PFSK-1 (cell line): ENCODE measurements around the gene EFNA2.
A peak's percentile ranks its signal among the peaks of the same experiment; 100 is the strongest.

ENCODE experiments used
- FOXP2 ChIP-seq: optimal IDR thresholded peaks from 2 replicates; pipeline ENCODE3; 2011; ENCODE audit warnings: borderline replicate concordance, control low read depth, inconsistent platforms; ENCODE audit not compliant: insufficient read depth; ENCODE audit errors: extremely low read length, extremely low read depth
- POLR2AphosphoS5 ChIP-seq: IDR thresholded peaks from 2 replicates; pipeline ENCODE4 v1.6.1; 2012; ENCODE audit warnings: low read depth, mild to moderate bottlenecking, control low read depth, low read length, moderate library complexity
- SIN3A ChIP-seq: IDR thresholded peaks from 2 replicates; pipeline ENCODE4 v1.6.1; 2012; ENCODE audit warnings: mild to moderate bottlenecking, low read length, moderate library complexity, borderline replicate concordance; ENCODE audit not compliant: insufficient read depth
- TAF1 ChIP-seq: IDR thresholded peaks from 2 replicates; pipeline ENCODE4 v1.6.1; 2012; ENCODE audit warnings: low read length, control low read depth, borderline replicate concordance; ENCODE audit not compliant: insufficient read depth
- TF ChIP-seq, protein P1 (sequence below), 2 experiments: IDR thresholded peaks; 2 replicates each; pipeline versions ENCODE4 v1.6.1 to v1.8.0; 2011 to 2012; ENCODE audit warnings: low read depth in 2 of 2, low read length in 2 of 2, control low read depth in 1 of 2, inconsistent platforms in 1 of 2, mild to moderate bottlenecking in 1 of 2, moderate library complexity in 1 of 2; ENCODE audit not compliant: insufficient read depth in 1 of 2

EFNA2 gene

DNA sequence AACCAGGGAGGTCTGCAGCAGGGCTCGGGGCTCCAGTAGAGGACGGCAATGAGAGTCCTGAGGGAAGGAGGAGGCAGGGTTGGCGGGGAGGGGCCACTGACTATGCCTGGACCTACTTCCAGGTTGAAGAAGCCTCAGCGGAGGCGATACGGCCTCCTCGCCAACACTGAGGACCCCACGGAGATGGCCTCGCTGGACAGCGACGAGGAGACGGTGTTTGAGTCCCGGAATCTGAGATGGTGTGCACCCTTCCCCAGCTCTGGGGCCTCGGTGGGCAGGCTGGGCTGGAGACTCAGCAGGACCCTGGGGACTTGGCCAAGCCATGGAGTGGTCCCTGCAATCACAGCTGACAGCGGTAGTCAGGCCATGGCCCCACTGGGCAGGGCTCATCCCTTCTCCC, 8.6 kb upstream of the EFNA2 start:
- TF ChIP-seq POLR2AphosphoS5 (no peak), SIN3A (no peak), TAF1 (no peak), FOXP2 (no peak)
- TF ChIP-seq, protein P1, sequence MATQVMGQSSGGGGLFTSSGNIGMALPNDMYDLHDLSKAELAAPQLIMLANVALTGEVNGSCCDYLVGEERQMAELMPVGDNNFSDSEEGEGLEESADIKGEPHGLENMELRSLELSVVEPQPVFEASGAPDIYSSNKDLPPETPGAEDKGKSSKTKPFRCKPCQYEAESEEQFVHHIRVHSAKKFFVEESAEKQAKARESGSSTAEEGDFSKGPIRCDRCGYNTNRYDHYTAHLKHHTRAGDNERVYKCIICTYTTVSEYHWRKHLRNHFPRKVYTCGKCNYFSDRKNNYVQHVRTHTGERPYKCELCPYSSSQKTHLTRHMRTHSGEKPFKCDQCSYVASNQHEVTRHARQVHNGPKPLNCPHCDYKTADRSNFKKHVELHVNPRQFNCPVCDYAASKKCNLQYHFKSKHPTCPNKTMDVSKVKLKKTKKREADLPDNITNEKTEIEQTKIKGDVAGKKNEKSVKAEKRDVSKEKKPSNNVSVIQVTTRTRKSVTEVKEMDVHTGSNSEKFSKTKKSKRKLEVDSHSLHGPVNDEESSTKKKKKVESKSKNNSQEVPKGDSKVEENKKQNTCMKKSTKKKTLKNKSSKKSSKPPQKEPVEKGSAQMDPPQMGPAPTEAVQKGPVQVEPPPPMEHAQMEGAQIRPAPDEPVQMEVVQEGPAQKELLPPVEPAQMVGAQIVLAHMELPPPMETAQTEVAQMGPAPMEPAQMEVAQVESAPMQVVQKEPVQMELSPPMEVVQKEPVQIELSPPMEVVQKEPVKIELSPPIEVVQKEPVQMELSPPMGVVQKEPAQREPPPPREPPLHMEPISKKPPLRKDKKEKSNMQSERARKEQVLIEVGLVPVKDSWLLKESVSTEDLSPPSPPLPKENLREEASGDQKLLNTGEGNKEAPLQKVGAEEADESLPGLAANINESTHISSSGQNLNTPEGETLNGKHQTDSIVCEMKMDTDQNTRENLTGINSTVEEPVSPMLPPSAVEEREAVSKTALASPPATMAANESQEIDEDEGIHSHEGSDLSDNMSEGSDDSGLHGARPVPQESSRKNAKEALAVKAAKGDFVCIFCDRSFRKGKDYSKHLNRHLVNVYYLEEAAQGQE (IDR thresholded peaks at IDR 0.05; ENCODE audit: insufficient read depth in 1 of 2, low read depth in 2 of 2, low read length in 2 of 2), result no peak

DNA sequence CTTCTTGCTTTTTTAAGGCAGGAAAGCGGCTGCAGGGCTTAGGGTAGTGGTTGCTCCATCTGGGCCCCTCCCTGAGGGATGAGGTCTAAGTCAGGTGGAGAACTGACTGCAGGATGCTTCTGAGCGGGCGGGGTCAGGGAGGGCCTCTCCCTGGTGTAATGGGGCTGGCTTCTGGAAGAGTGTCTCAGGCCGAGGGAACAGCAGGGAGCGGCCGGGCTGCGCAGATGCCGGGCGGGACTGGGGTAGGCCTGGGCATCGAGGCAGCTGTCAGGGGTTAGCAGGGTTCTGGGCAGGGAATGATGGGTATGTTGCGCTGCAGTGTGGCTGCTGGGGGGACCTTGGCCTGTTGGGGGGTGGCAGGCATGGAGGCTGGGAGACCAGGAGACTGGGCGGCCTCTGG, 7.6 kb upstream of the EFNA2 start:
- TF ChIP-seq FOXP2 (no peak), TAF1 (no peak), POLR2AphosphoS5 (no peak), SIN3A (no peak)
- TF ChIP-seq, protein P1 (IDR thresholded peaks at IDR 0.05; ENCODE audit: insufficient read depth in 1 of 2, low read depth in 2 of 2, low read length in 2 of 2), result no peak

DNA sequence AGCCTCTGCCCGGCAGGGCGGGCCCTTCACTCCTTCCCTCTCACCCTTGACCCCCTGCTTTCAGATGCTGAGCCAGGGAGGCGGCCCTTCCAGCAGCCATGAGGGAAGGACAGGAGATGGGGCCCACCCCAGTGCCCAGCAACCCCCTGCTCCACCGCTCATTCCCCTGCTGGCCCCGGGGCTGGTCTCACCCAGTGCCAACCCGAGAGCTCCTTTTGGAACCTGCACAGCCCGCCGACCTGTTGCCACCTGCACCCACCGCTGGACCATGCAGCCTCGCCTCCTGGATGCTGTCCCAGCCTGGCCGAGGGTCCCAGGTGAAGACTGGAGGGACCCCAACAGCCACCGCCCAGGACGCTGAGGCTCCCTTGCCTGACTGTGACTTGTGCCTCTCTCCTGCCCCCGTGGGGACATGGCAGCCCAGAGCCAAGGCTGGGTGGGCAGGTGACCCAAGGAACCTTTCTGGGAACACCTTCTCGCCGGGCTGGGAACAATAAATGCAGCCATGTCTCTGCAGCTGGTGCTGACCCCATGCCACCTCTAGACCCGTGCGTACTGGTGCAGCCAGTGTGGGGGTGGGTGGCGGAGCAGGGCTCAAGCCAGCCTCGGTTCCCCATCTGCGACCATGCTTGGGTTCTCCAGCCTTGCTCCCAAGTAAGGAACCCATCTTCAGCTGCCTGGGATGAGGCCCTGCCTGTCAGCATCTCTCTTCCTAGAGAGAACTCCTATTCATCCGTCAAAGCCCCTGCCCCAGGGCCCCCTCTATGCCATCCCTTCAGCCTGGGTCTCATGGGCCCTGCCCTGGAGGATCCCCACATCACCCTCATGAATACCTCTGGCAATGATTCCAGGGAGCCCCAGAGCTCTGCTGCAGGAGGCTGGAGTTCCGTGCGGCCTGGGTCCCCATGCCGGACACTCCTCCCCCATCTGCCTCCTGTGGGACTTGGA, 6.7 kb upstream of the EFNA2 start:
- TF ChIP-seq, protein P1 (IDR thresholded peaks at IDR 0.05; ENCODE audit: insufficient read depth in 1 of 2, low read depth in 2 of 2, low read length in 2 of 2), result no peak
- TF ChIP-seq POLR2AphosphoS5, result no peak
- no peak for TF ChIP-seq FOXP2
- no peak for TF ChIP-seq SIN3A
- TF ChIP-seq TAF1, result no peak

DNA sequence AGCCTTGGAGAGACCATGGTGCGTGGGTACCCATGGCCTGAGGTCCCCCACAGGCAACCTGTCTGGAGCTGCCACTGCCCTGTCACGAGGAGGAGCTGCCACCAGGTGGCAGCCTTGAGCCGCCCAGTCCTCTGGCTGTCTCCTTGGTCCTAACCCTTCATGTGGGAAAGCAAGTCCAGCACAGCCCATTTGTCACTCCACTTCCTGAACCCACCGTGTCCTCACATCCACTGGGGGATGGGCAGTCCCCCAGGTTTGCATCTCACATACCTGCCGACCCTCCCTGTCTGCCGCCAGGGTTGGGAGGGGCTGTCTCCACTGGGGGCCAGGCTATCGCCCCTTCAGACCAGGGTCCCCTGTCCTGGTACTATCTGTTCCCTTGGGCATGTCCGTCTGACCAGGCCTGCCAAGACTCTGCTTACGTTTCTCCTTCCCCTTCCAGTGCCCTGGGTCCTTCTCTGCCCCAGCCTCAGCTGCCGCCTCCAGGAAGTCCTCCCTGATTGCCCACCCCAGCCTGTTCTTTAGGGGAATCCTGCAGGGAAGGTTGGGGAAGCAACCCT, 5.8 kb upstream of the EFNA2 start:
- no peak for TF ChIP-seq SIN3A
- TF ChIP-seq TAF1, result no peak
- peak; percentile 59 for TF ChIP-seq FOXP2

DNA sequence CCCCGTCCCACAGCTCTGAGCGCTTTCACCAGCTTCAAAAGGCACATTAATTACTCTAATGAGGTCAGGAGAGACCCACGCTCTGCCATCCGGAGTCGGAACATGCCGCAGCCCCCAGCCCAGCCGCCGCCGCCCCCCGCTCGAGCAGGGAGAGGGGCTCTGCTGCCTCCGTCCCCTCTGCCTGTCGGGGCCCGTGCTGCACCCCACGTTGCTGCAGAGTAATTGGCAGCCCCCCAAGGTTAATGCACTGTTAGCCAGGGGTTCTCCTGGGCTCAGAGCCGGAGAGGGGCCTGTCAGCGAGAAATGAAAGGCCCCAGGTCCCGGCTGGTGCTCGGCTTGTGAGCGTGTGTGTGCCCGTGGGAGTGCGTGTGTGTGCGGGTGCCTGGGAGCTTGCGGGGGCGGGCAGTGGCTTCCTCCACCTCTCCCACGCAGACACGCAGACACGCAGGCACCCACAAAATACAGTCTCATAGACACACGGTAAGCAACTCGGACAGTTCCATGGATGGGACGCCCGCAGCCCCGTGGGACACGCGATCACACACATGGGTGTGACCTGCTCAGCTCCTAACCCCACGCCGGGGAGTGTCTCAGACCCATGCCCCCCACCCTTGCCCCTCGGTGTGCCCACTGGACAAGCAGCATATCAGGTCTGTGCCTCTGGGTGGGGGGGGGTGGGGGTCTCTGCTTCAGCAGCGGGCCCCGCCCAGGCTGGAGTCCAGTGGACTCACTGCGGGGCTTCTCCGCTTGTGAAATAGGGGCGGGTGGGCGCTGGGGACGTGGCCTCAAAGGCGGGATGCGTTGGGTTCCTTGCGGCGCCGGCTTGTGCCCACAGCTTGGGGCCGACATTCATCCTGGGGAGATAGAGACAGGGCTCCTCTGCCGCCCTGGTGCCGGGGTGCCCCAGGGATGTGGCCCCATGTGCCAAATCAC, 4.8 kb upstream of the EFNA2 start:
- TF ChIP-seq TAF1, result no peak
- TF ChIP-seq, protein P1 (IDR thresholded peaks at IDR 0.05; ENCODE audit: insufficient read depth in 1 of 2, low read depth in 2 of 2, low read length in 2 of 2), result no peak
- no peak for TF ChIP-seq SIN3A
- no peak for TF ChIP-seq FOXP2
- no peak for TF ChIP-seq POLR2AphosphoS5
